Activated CD8-positive, alpha-beta T cell treated with anti-CD3 and anti-CD28 coated beads for 36 hours (primary cell): ENCODE measurements around the gene AADAT. TPM values are rescaled to one million over a fixed set of nuclear protein-coding genes. Genes with fewer than 3 reads are reported as not detected.

Source experiments
- ATAC-seq: fragments of 200-7000 bp; cut with Tn5 transposase; one replicate; pipeline ENCODE4 v1.10.0; 2021; ENCODE audit warnings: mild to moderate bottlenecking, moderate library complexity
- CTCF ChIA-PET: fragments of 350-600 bp; sonication (Branson Sonifier 250); formaldehyde crosslinking; loops from one replicate; lab custom pipeline; 2021; ENCODE audit warnings: antibody characterized with exemption; lab: Charles Lee
- POLR2A ChIA-PET: fragments of 350-600 bp; sonication (Branson Sonifier 250); formaldehyde crosslinking; loops from one replicate; lab custom pipeline; 2021; ENCODE audit warnings: antibody characterized with exemption; lab: Charles Lee
- DNase-seq: peaks from one replicate; pipeline ENCODE4 v3.0.0-alpha.2; 2020
- H3K27ac Mint-ChIP-seq: one replicate; pipeline ENCODE4 v1.8.0; 2021; ENCODE audit warnings: mild to moderate bottlenecking, mixed read lengths
- H3K27me3 Mint-ChIP-seq: one replicate; pipeline ENCODE4 v1.8.0; 2021; ENCODE audit warnings: mixed read lengths
- H3K36me3 Mint-ChIP-seq: one replicate; pipeline ENCODE4 v1.8.0; 2021; ENCODE audit warnings: low read depth, mixed read lengths
- H3K4me1 Mint-ChIP-seq: one replicate; pipeline ENCODE4 v1.8.0; 2021; ENCODE audit warnings: low read depth, mixed read lengths
- H3K4me3 Mint-ChIP-seq: one replicate; pipeline ENCODE4 v1.8.0; 2021; ENCODE audit warnings: mild to moderate bottlenecking, moderate library complexity, mixed read lengths
- H3K9me3 Mint-ChIP-seq: one replicate; pipeline ENCODE4 v1.8.0; 2021; ENCODE audit warnings: mixed read lengths
- CTCF ChIP-seq: fragments of 200-600 bp; IDR thresholded peaks from one replicate; pipeline ENCODE4 v1.8.0; 2022; ENCODE audit warnings: antibody characterized with exemption, mild to moderate bottlenecking
- intact Hi-C: fragments of 100-400 bp; cut with micrococcal nuclease; formaldehyde crosslinking; loops from one replicate; pipeline ENCODE4 v1.10.0; 2022
- total RNA-seq, 2 experiments: library from RNA; stranded (reverse); gene quantifications; one replicate each; pipeline ENCODE4 v1.2.3, GENCODE V29; 2021

The AADAT gene
- total RNA-seq, 2 experiments from 2014 or later, result not detected

DNA sequence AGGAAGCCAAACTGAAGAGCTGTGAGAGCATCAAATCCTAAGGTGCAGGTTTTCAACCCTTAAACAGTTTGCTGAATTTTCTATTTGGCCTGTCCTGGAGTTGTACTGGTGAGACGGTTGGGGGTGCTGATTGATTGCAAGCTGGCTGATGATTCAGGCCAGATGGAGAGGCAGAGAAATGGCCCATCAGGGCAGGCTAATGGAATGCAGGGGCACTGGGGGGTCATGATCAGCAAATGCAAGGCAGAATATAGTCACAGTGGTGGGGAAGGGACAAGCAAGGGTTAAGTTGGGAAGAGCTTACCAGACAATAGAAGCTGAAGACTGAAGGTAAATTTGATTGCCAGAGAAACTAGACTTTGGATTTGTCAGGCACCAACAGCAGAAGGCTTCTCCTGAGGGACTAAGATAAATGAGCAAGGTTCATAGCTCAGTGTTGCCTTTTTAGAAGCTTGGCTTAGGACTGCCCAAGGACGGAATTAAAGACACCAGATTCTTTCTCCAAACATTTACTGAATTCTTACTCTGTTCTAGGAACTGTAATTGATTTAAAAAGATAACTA lies 4.3 kb upstream of the AADAT start:
- Mint-ChIP-seq H3K36me3 (no peaks in the 10 kb centered on the region), H3K27me3 (peaks cover 23% of the 10 kb centered on the region), H3K9me3 (no peaks in the 10 kb centered on the region), H3K4me1 (peaks cover 11% of the 10 kb centered on the region), H3K27ac (no peak overlapping the region), H3K4me3 (no peak overlapping the region)
- DNase-seq (no peak), ATAC-seq (no peak)
- intact Hi-C loops, result no loop called here
- ChIA-PET POLR2A (no interaction called here), CTCF (no interaction called here)
- TF ChIP-seq CTCF, result no peak

GRCh38 chr4:170091069-170091696 lies 1.4 kb upstream of the AADAT start:
- intact Hi-C loops, result no loop called here
- Mint-ChIP-seq H3K4me1 (peaks cover 12% of the 10 kb centered on the region), H3K4me3 (no peak overlapping the region), H3K27me3 (peaks cover 33% of the 10 kb centered on the region), H3K27ac (no peak overlapping the region), H3K36me3 (no peaks in the 10 kb centered on the region), H3K9me3 (no peaks in the 10 kb centered on the region)
- ChIA-PET CTCF (interaction anchor here (1.2 kb wide), 1 partner anchor 281 kb away, joined by 6 read pairs; no protein-coding TSS in a partner anchor), POLR2A (no interaction called here)
- ATAC-seq (no peak), DNase-seq (no peak)
- no peak for TF ChIP-seq CTCF

DNA sequence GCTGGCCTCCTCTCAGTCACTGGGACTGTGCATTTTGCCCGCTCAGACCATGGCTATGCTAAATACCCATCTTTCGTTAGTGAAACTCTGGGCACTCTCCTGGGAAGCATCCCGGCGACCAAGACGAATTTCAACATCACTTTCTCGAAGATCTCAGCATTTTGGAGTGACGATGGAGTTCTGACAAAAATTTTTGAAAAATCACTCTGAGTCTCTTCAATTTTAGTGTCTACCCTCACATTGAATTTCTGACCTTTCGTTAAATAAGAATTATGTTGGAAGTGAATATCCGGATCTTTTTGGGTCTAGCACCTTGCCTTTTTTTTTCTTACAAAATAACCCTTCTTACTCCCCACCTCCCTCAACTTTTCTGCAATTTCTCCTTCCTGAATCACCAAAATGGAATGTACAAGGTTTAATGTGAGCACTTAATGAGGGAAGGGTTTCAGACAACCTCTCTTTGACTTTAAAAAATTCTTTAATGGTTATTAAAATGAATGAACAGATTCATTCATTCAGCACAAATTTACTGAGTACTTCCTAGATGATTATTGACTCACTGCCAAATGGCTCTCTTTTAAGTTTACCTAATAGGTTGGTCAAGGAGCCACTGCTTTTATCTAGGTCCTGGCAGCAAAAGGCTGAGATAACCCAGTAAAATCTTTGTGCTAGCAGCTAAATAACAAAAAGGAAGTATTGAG lies 746 bp upstream of the AADAT start:
- Mint-ChIP-seq H3K4me1 (peaks cover 12% of the 10 kb centered on the region), H3K27ac (no peak overlapping the region), H3K36me3 (no peaks in the 10 kb centered on the region), H3K4me3 (peak overlapping the region; percentile 48), H3K27me3 (peaks cover 34% of the 10 kb centered on the region), H3K9me3 (no peaks in the 10 kb centered on the region)
- DNase-seq (no peak), ATAC-seq (no peak)
- CTCF ChIA-PET, result interaction anchor here (1.2 kb wide), 1 partner anchor 280 kb away, joined by 6 read pairs; no protein-coding TSS in a partner anchor
- intact Hi-C loops, result no loop called here
- POLR2A ChIA-PET, result no interaction called here
- peak; percentile 7 for TF ChIP-seq CTCF

- H3K4me3 Mint-ChIP-seq, result peak overlapping the region; percentile 55
- H3K27ac Mint-ChIP-seq, result no peak overlapping the region
- ChIA-PET POLR2A (no interaction called here), CTCF (no interaction called here)
- TF ChIP-seq CTCF, result no peak
- DNase-seq (peak; percentile 8), ATAC-seq (no peak)
- intact Hi-C loops, result no loop called here
- H3K9me3 Mint-ChIP-seq, result no peaks in the 10 kb centered on the region
- H3K4me1 Mint-ChIP-seq, result peaks cover 12% of the 10 kb centered on the region
- no peaks in the 10 kb centered on the region for H3K36me3 Mint-ChIP-seq
- peaks cover 34% of the 10 kb centered on the region for H3K27me3 Mint-ChIP-seq
Measured at GRCh38 chr4:170089274-170089667, 485 bp downstream of the AADAT start.

- no peak for TF ChIP-seq CTCF
- H3K4me3 Mint-ChIP-seq, result peak overlapping the region; percentile 55
- no peaks in the 10 kb centered on the region for H3K36me3 Mint-ChIP-seq
- no peaks in the 10 kb centered on the region for H3K9me3 Mint-ChIP-seq
- intact Hi-C loops, result no loop called here
- no peak for ATAC-seq
- peaks cover 34% of the 10 kb centered on the region for H3K27me3 Mint-ChIP-seq
- H3K4me1 Mint-ChIP-seq, result peaks cover 12% of the 10 kb centered on the region
- CTCF ChIA-PET, result no interaction called here
- H3K27ac Mint-ChIP-seq, result no peak overlapping the region
- POLR2A ChIA-PET, result no interaction called here
- no peak for DNase-seq
Measured at GRCh38 chr4:170088716-170089115, 1.0 kb downstream of the AADAT start.
